Adrenal gland (tissue), 5 donors: ENCODE results near the gene CSRNP2.

ENCODE experiments used
- POLR2A ChIP-seq, 2 donors: fragments of 450-650 bp; IDR thresholded peaks; one replicate each; pipeline ENCODE4 v1.6.1; 2017; ENCODE audit warnings: antibody characterized with exemption in 2 of 2, mild to moderate bottlenecking in 2 of 2, moderate library complexity in 1 of 2
- TF ChIP-seq, protein P1 (sequence below), 6 experiments: fragments of 450-650 bp in 4 of 6; fragments of 200-600 bp in 2 of 6; sonication (generic) in 1 of 6; IDR thresholded peaks; 1 replicate in 5 of 6; 2 replicates in 1 of 6; pipeline versions ENCODE4 v1.5.1 to v1.8.0; 2016 to 2021; ENCODE audit warnings: antibody characterized with exemption in 6 of 6, mild to moderate bottlenecking in 2 of 6, moderate library complexity in 1 of 6
- donor health status: DM: no; HTN: no; CAD: no.

DNA sequence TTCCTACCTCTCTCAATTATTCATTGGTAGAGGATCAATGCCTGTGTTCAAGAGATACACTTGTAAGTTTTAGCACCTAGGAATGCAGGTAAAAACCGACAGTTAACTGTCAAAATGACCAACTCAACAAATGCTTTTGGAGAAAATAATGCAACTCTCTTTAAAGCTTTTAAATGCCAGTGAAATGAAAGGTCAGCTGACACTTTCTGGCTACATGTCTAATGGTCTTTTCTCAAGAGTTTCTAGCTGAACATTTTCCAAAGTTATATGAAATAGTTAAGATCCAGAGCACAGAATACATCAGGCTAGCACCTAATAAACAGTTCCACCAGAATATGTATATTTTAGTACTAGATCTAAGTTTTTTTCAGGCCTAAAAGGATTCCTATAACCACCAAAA, 2.0 kb downstream of the CSRNP2 start:
- TF ChIP-seq, protein P1, sequence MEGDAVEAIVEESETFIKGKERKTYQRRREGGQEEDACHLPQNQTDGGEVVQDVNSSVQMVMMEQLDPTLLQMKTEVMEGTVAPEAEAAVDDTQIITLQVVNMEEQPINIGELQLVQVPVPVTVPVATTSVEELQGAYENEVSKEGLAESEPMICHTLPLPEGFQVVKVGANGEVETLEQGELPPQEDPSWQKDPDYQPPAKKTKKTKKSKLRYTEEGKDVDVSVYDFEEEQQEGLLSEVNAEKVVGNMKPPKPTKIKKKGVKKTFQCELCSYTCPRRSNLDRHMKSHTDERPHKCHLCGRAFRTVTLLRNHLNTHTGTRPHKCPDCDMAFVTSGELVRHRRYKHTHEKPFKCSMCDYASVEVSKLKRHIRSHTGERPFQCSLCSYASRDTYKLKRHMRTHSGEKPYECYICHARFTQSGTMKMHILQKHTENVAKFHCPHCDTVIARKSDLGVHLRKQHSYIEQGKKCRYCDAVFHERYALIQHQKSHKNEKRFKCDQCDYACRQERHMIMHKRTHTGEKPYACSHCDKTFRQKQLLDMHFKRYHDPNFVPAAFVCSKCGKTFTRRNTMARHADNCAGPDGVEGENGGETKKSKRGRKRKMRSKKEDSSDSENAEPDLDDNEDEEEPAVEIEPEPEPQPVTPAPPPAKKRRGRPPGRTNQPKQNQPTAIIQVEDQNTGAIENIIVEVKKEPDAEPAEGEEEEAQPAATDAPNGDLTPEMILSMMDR (IDR thresholded peaks at IDR 0.05): no peak
- TF ChIP-seq POLR2A (IDR thresholded peaks at IDR 0.05): no peak
